ENCODE measurements around the gene SART3. TPM values are rescaled to one million over a fixed set of nuclear protein-coding genes. Genes with fewer than 3 reads are reported as not detected.
A peak's percentile ranks its signal among the peaks of the same experiment; 100 is the strongest.

SART3 gene
- total RNA-seq, 1 donor from 2014 or later = 24.9 TPM

DNA sequence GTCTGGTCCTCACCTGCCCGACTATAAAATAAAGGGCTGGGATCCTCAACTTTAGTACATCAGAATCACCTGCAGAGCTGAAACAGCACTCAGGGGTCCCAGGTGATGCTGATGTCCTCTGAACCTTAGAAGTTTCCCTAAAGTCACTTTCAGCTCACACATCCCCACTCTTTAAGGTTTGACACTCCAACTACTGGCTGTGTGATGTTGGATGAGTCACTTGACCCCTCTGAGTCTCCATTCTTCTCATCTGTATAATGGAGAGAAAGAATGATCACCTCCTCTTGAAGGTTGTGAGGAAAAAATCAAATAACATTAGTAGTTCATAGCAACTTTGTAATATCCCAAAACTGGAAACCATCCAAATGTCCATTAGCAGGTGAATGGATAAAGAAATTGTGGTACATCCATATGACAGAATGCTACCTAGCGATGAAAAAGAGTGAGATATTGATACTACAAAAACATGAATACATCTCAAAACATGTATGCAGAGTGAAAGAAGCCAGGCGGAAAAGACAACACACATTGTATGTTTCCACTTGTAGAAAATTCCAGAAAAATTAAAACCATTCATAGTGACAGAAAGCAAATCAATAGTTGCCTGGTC lies 23.6 kb upstream of the SART3 start:
- no peak for DNase-seq
- no peak overlapping the region for H3K4me3 ChIP-seq
- TF ChIP-seq, protein P1, sequence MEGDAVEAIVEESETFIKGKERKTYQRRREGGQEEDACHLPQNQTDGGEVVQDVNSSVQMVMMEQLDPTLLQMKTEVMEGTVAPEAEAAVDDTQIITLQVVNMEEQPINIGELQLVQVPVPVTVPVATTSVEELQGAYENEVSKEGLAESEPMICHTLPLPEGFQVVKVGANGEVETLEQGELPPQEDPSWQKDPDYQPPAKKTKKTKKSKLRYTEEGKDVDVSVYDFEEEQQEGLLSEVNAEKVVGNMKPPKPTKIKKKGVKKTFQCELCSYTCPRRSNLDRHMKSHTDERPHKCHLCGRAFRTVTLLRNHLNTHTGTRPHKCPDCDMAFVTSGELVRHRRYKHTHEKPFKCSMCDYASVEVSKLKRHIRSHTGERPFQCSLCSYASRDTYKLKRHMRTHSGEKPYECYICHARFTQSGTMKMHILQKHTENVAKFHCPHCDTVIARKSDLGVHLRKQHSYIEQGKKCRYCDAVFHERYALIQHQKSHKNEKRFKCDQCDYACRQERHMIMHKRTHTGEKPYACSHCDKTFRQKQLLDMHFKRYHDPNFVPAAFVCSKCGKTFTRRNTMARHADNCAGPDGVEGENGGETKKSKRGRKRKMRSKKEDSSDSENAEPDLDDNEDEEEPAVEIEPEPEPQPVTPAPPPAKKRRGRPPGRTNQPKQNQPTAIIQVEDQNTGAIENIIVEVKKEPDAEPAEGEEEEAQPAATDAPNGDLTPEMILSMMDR (IDR thresholded peaks at IDR 0.05; ENCODE audit: borderline replicate concordance) = no peak
- no peaks in the 10 kb centered on the region for H3K9me3 ChIP-seq (replicated peaks)
- no peak overlapping the region for H3K27ac ChIP-seq (replicated peaks)
- peaks cover 11% of the 10 kb centered on the region for H3K27me3 ChIP-seq (ENCODE audit: low read depth)
- H3K36me3 ChIP-seq = no peaks in the 10 kb centered on the region
- intact Hi-C loops (cut with micrococcal nuclease) = no loop called here
- H3K4me1 ChIP-seq = peaks cover 16% of the 10 kb centered on the region

DNA sequence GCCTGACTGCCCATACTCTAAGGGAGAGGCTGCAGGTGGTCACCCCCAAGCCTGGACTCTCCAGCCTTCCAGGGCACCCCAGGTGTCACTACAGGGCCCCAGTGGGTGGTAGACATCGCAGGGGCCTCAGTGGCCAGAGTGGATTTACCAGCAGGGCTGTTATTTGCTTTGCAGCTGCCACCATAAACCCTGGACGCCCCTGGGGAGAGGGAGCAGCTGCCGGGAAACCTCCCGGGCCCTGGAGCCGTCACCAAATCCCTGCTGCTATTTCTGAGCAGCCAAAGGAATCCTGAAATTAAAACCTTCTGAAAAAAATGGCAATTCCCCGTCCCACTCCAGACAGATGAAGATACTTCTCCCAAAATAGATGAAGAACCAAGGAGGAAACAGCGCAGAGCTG lies 23.0 kb upstream of the SART3 start:
- TF ChIP-seq, protein P1 (IDR thresholded peaks at IDR 0.05; ENCODE audit: borderline replicate concordance) = no peak

DNA sequence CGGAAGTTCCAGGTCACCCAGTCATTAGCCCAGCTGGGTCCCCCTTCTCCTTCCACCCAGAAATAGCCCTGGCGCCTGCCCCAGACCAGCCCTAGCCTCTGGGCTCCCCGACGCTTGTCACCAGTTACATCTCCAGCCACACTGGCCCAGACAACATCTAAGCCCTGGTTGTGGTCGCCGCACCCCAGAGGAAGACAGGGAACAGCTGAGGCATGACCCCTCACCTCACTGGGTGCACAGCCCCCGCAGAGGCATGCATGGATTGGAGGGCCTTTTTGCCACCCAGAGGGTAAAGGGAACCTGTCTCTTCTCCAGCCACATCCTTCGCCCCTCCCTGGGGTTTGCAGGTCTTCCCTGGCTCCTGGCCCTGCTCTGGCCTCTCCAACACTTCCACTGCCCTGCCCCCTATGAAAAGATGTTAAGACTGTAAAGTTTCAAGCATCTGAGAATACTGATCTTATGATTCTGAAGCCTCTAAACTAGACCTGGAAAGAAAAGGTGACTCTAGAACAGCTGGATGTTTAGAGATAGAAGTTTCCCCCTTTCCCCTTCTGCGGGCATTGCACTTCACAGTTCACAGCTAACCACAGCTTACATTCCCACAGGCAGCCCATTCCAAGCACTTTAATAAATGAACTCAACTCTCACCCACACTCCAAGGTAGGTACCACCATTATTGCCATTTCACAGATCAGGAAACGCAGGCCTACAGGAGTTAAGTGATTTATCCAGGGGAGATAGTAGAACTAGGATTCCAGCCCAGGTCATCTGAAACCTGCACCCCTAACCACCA lies 22.2 kb upstream of the SART3 start:
- Histone ChIP-seq H3K4me3 (no peak overlapping the region), H3K36me3 (no peaks in the 10 kb centered on the region), H3K27ac (replicated peaks) (no peak overlapping the region), H3K27me3 (ENCODE audit: low read depth) (no peaks in the 10 kb centered on the region), H3K9me3 (replicated peaks) (no peaks in the 10 kb centered on the region), H3K4me1 (peaks cover 12% of the 10 kb centered on the region)
- TF ChIP-seq, protein P1 (IDR thresholded peaks at IDR 0.05; ENCODE audit: borderline replicate concordance) = no peak
- no peak for DNase-seq
- intact Hi-C loops (cut with micrococcal nuclease) = no loop called here

More for the DNA sequence above, 23.0 kb upstream of the SART3 start:
- Histone ChIP-seq H3K36me3 (no peaks in the 10 kb centered on the region), H3K4me1 (peaks cover 14% of the 10 kb centered on the region), H3K27me3 (ENCODE audit: low read depth) (peaks cover 5% of the 10 kb centered on the region), H3K9me3 (replicated peaks) (no peaks in the 10 kb centered on the region), H3K4me3 (no peak overlapping the region), H3K27ac (replicated peaks) (no peak overlapping the region)
- intact Hi-C loops (cut with micrococcal nuclease) = no loop called here
- no peak for DNase-seq

DNA sequence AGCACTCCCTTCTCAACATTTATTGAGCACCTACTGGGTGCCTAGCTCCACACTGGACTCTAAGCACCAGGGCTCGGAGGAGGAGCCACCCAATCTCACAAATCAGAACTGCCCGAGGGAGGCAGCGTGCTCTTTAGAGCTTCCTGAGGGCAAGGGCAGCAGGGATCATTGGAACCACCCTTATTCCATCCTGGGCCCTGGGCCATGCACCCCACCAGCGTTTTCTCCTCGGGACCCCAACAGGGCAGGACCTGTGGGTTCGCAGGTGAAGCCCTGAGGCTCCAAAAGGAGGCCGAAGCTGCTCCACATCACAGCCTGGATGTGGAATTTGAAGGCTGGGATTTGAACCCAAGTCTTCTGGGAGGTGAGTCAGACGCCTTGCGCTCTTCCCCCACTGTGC lies 21.5 kb upstream of the SART3 start:
- Histone ChIP-seq H3K27ac (replicated peaks) (no peak overlapping the region), H3K4me1 (peaks cover 12% of the 10 kb centered on the region), H3K4me3 (no peak overlapping the region), H3K27me3 (ENCODE audit: low read depth) (no peaks in the 10 kb centered on the region), H3K36me3 (no peaks in the 10 kb centered on the region), H3K9me3 (replicated peaks) (no peaks in the 10 kb centered on the region)
- intact Hi-C loops (cut with micrococcal nuclease) = no loop called here
- DNase-seq = no peak
- TF ChIP-seq, protein P1 (IDR thresholded peaks at IDR 0.05; ENCODE audit: borderline replicate concordance) = no peak

DNA sequence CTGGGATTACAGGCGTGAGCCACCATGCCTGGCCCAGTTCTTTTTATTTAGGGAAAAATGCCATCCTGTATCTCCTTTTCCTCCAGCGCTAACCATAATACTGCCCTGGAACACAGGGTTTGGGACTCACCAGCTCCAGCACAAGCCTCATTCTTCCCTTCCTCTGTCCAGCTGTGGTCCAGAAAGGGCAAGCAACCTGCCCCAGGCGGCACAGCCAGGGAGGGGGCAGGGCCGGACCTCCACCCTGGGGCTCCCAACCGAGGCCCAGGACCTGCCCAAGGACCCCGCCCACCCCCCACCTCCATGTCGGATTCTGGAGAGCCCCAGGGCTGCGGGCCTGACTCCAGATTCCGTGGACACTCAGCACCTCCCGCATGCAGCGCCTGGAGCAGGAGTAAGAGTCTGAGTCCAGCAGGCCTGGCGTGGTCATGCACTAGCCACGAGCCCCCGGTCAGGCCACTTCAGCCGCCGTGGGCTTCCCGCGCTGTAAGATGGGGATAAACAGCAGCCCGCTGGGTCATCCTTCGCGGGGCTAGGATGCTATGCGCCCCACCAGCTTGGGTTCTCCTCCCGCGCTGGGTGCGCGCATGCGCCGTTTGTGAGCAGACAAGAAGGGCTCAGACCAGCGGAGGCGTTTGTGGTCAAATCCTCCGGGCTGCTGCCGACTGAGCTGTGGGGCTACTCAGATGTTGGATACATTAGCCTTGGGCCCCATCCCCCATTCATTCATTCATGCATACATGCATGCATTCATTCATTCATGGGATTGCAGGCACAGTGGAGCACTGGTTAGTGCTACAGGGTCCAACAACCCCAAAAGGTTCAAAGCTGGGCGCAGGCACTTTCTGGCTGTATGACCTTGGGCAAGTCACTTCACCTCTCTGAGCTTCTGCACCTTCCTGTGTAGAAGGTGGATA lies 20.6 kb upstream of the SART3 start:
- intact Hi-C loops (cut with micrococcal nuclease) = no loop called here
- Histone ChIP-seq H3K36me3 (no peaks in the 10 kb centered on the region), H3K4me1 (peaks cover 18% of the 10 kb centered on the region), H3K4me3 (no peak overlapping the region), H3K27ac (replicated peaks) (peak overlapping the region; percentile 50), H3K9me3 (replicated peaks) (no peaks in the 10 kb centered on the region), H3K27me3 (ENCODE audit: low read depth) (no peaks in the 10 kb centered on the region)
- DNase-seq = no peak
- TF ChIP-seq, protein P1 (IDR thresholded peaks at IDR 0.05; ENCODE audit: borderline replicate concordance) = no peak
